A549 (cell line): Measurements from ENCODE around the gene INTS6L.

Experiments used
- CTCF ChIP-seq: fragments of >200 bp; sonication (Bioruptor Twin); formaldehyde crosslinking; IDR thresholded peaks from 3 replicates; pipeline ENCODE4 v1.5.1; 2016
- JUNB ChIP-seq: fragments of >200 bp; sonication (Bioruptor Twin); formaldehyde crosslinking; IDR thresholded peaks from 2 replicates; pipeline ENCODE4 v1.6.1; 2016
- MYC ChIP-seq: IDR thresholded peaks from 2 replicates; pipeline ENCODE4 v1.6.1; 2012; ENCODE audit warnings: mild to moderate bottlenecking, inconsistent platforms, low read length, improper control_type of control experiment, borderline replicate concordance
- NR3C1 ChIP-seq: fragments of >200 bp; sonication (Bioruptor Twin); formaldehyde crosslinking; IDR thresholded peaks from 3 replicates; pipeline ENCODE4 v1.6.1; 2017
- POLR2A ChIP-seq: IDR thresholded peaks from 2 replicates; pipeline ENCODE4 v1.6.1; 2012; ENCODE audit warnings: mild to moderate bottlenecking, low read length
- RFX5 ChIP-seq: fragments of 450-650 bp; IDR thresholded peaks from 2 replicates; pipeline ENCODE4 v1.7.1; 2014; ENCODE audit warnings: antibody characterized with exemption, mild to moderate bottlenecking, moderate library complexity

GRCh38 chrX:135591871-135592270 lies 71.4 kb downstream of the INTS6L start:
- TF ChIP-seq MYC: no peak
- no peak for TF ChIP-seq CTCF
- no peak for TF ChIP-seq POLR2A
- TF ChIP-seq JUNB: no peak
- no peak for TF ChIP-seq NR3C1
- TF ChIP-seq RFX5: no peak
